MM.1S (cell line): Measurements from ENCODE around the gene ELN.

Experiments used
- DNase-seq: peaks from one replicate; pipeline ENCODE4 v3.0.0-alpha.2; 2015
- H2AFZ ChIP-seq: fragments of 300-600 bp; sonication (generic); 2 replicates; pipeline ENCODE4 v1.6.0; 2016; ENCODE audit warnings: antibody characterized with exemption, low read length
- H3F3A ChIP-seq: fragments of 300-600 bp; sonication (generic); 2 replicates; pipeline ENCODE4 v1.6.1; 2016; ENCODE audit warnings: mild to moderate bottlenecking, antibody characterized with exemption, low read length, moderate library complexity, mixed read lengths; ENCODE audit not compliant: insufficient read depth
- H3K27ac ChIP-seq: fragments of 300-600 bp; sonication (generic); 2 replicates; pipeline ENCODE4 v1.5.1; 2016; ENCODE audit warnings: mild to moderate bottlenecking, low read length
- H3K27me3 ChIP-seq: fragments of 300-600 bp; sonication (generic); replicated peaks from 2 replicates; pipeline ENCODE4 v1.6.0; 2016; ENCODE audit warnings: low read length; ENCODE audit not compliant: insufficient read depth
- H3K36me3 ChIP-seq: fragments of 300-600 bp; sonication (generic); replicated peaks from 2 replicates; pipeline ENCODE4 v1.6.1; 2016; ENCODE audit warnings: mild to moderate bottlenecking, low read length, mixed read lengths; ENCODE audit not compliant: insufficient read depth
- H3K4me1 ChIP-seq: fragments of 300-600 bp; sonication (generic); 2 replicates; pipeline ENCODE4 v1.6.1; 2016; ENCODE audit warnings: low read length, mixed read lengths
- H3K4me2 ChIP-seq: fragments of 300-600 bp; sonication (generic); 2 replicates; pipeline ENCODE4 v1.6.0; 2016; ENCODE audit warnings: low read depth, low read length
- H3K4me3 ChIP-seq: fragments of 300-600 bp; sonication (generic); 2 replicates; pipeline ENCODE4 v1.5.1; 2016; ENCODE audit warnings: low read length, mixed read lengths
- H3K79me2 ChIP-seq: fragments of 300-600 bp; sonication (generic); 2 replicates; pipeline ENCODE4 v1.6.1; 2016; ENCODE audit warnings: mixed run types, low read length, mixed read lengths
- H3K9ac ChIP-seq: fragments of 300-600 bp; sonication (generic); 2 replicates; pipeline ENCODE4 v1.6.1; 2016; ENCODE audit warnings: low read length, mixed read lengths
- H3K9me2 ChIP-seq: fragments of 300-600 bp; sonication (generic); replicated peaks from 2 replicates; pipeline ENCODE4 v1.6.1; 2016; ENCODE audit warnings: mild to moderate bottlenecking, low read length, mixed read lengths; ENCODE audit not compliant: insufficient read depth
- H3K9me3 ChIP-seq: fragments of 300-600 bp; sonication (generic); replicated peaks from 2 replicates; pipeline ENCODE4 v1.6.1; 2016; ENCODE audit warnings: mild to moderate bottlenecking, low read length, mixed read lengths; ENCODE audit not compliant: insufficient read depth
- H4K20me1 ChIP-seq: fragments of 300-600 bp; sonication (generic); 2 replicates; pipeline ENCODE4 v1.6.1; 2016; ENCODE audit warnings: mild to moderate bottlenecking, low read length, moderate library complexity, mixed read lengths; ENCODE audit not compliant: insufficient read depth
- CTCF ChIP-seq: fragments of 300-600 bp; sonication (generic); IDR thresholded peaks from 2 replicates; pipeline ENCODE4 v1.5.1; 2016; ENCODE audit warnings: antibody characterized with exemption, low read length, mixed read lengths
- EZH2 ChIP-seq: fragments of 300-600 bp; sonication (generic); optimal IDR thresholded peaks from 2 replicates; pipeline ENCODE3; 2017; ENCODE audit warnings: low read depth, mild to moderate bottlenecking, antibody characterized with exemption, low read length, mixed read lengths
- EZH2phosphoT487 ChIP-seq: fragments of 300-600 bp; sonication (generic); IDR thresholded peaks from 2 replicates; pipeline ENCODE4 v1.6.1; 2018; ENCODE audit warnings: antibody characterized with exemption, low read length

Gene ELN

GRCh38 chr7:74084722-74085578 is 57.0 kb downstream of the ELN start:
- DNase-seq = no peak
- Histone ChIP-seq H3K4me3 (peak overlapping the region; percentile 75), H3K4me2 (peak overlapping the region; percentile 95), H3K79me2 (no peaks in the 10 kb centered on the region), H3K27ac (no peak overlapping the region), H3K9ac (peak overlapping the region; percentile 71; the same call in 1 of the 2 replicates), H3K9me2 (no peaks in the 10 kb centered on the region), H4K20me1 (no peaks in the 10 kb centered on the region), H3K9me3 (no peaks in the 10 kb centered on the region), H3K36me3 (no peaks in the 10 kb centered on the region), H2AFZ (peak overlapping the region; percentile 49), H3K4me1 (no peaks in the 10 kb centered on the region), H3F3A (no peaks in the 10 kb centered on the region), H3K27me3 (no peaks in the 10 kb centered on the region)
- no peak for TF ChIP-seq CTCF
- no peak for TF ChIP-seq EZH2
- TF ChIP-seq EZH2phosphoT487 = no peak

DNA sequence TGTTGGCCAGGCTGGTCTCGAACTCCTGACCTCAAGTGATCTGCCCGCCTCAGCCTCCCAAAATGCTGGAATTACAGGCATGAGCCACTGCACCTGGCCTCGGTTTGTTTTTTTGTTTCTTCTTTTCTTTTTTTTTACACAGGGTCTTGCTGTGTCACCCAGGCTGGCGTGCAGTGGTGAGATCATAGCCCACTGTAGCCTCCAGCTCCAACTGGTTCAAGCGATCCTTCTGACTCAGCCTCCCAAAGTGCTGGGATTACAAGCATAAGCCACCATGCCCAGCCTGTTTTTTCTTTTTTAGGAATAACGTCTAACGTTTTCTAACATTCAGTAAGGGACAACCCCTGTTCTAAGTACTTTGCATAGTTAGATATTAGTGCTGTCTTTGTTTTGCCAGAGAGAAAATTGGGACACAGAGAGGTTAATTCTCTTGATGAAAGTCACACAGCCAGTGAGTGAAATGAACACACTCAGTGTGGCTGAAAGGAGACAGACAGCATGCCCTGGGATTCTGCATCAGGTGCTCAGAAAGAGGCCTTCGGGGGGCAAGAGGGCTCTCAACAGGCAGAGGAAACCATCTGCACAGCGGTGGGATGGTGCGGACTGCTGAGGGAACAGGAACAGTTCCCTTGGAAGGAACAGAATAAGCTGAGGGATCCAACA is 59.9 kb downstream of the ELN start:
- Histone ChIP-seq H3K4me3 (no peak overlapping the region), H3K9me2 (no peaks in the 10 kb centered on the region), H3K4me2 (no peak overlapping the region), H3K36me3 (no peaks in the 10 kb centered on the region), H3K27me3 (no peaks in the 10 kb centered on the region), H3K79me2 (no peaks in the 10 kb centered on the region), H2AFZ (no peak overlapping the region), H4K20me1 (no peaks in the 10 kb centered on the region), H3F3A (no peaks in the 10 kb centered on the region), H3K9me3 (no peaks in the 10 kb centered on the region), H3K4me1 (no peaks in the 10 kb centered on the region), H3K27ac (no peak overlapping the region), H3K9ac (no peak overlapping the region)
- TF ChIP-seq CTCF = no peak
- TF ChIP-seq EZH2 = no peak
- no peak for TF ChIP-seq EZH2phosphoT487
- DNase-seq = no peak

GRCh38 chr7:74092321-74092963 is 64.5 kb downstream of the ELN start:
- no peak overlapping the region for H3K4me3 ChIP-seq

More at GRCh38 chr7:74092321-74092963, 64.5 kb downstream of the ELN start:
- Histone ChIP-seq H3F3A (no peaks in the 10 kb centered on the region), H3K79me2 (no peaks in the 10 kb centered on the region), H3K27me3 (no peaks in the 10 kb centered on the region), H3K36me3 (no peaks in the 10 kb centered on the region), H2AFZ (no peak overlapping the region), H3K27ac (no peak overlapping the region), H3K9ac (no peak overlapping the region), H4K20me1 (no peaks in the 10 kb centered on the region), H3K4me1 (no peaks in the 10 kb centered on the region), H3K4me2 (no peak overlapping the region), H3K9me2 (no peaks in the 10 kb centered on the region), H3K9me3 (no peaks in the 10 kb centered on the region)
- DNase-seq = no peak
- no peak for TF ChIP-seq EZH2phosphoT487
- TF ChIP-seq EZH2 = no peak
- TF ChIP-seq CTCF = no peak
